Panc1 (cell line): Measurements from ENCODE around the gene VOPP1. TPM values are rescaled to one million over a fixed set of nuclear protein-coding genes. Genes with fewer than 3 reads are reported as not detected.

Experiments used
- total RNA-seq: library from RNA; stranded (reverse); gene quantifications from one replicate; pipeline ENCODE4 v1.2.1, GENCODE V29; 2021; ENCODE audit not compliant: unreplicated experiment

VOPP1 gene
- total RNA-seq, 1 experiment from 2014 or later: 131 TPM

Other genes starting within 250 kb of the VOPP1 start
- 30.6 TPM for gene LANCL2, start 207.2 kb downstream of the VOPP1 start, total RNA-seq